Sigmoid colon (tissue), 4 donors: ENCODE results near the gene C1QA.

ENCODE experiments used
- CTCF ChIP-seq, 4 experiments: fragments of 450-650 bp in 3 of 4; fragments of 200-600 bp in 1 of 4; IDR thresholded peaks; one replicate each; pipeline ENCODE4 v1.5.1; 2016 to 2019; ENCODE audit warnings: antibody characterized with exemption in 4 of 4, mild to moderate bottlenecking in 3 of 4, moderate library complexity in 2 of 4
- EP300 ChIP-seq, 4 donors: sonication (generic); formaldehyde crosslinking; IDR thresholded peaks; one replicate each; pipeline ENCODE4 v1.6.1; 2017; ENCODE audit warnings: antibody characterized with exemption in 4 of 4
- POLR2AphosphoS5 ChIP-seq, 4 donors: sonication (generic); formaldehyde crosslinking; IDR thresholded peaks; one replicate each; pipeline ENCODE4 v1.6.1; 2017; ENCODE audit warnings: antibody characterized with exemption in 4 of 4

DNA sequence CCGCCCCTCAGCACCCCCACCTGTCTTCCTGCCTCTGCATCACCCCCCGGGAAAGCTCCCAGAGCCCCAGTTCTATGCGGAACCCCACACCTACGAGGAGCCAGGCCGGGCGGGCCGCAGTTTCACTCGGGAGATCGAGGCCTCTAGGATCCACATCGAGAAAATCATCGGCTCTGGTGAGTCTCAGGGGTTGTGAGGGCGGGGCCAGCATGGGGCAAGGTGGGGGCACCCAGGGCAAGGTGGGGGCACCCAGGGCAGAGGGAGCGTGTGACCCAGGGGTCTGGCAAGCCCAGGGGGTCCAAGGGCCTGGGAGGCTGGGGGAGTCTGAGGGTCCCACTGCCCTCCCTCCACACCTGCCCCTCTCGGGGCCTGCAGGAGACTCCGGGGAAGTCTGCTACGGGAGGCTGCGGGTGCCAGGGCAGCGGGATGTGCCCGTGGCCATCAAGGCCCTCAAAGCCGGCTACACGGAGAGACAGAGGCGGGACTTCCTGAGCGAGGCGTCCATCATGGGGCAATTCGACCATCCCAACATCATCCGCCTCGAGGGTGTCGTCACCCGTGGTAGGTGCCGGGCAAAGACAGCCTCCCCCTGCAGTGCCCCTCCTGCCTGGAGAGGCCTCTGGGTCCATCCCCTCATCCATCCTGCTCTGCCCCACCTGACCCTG lies 39.0 kb upstream of the C1QA start:
- TF ChIP-seq CTCF (IDR thresholded peaks at IDR 0.05) (no peak), EP300 (IDR thresholded peaks at IDR 0.05) (no peak), POLR2AphosphoS5 (IDR thresholded peaks at IDR 0.05) (no peak)
